ENCODE results near the gene EIF1AD.

GRCh38 chr11:66032957-66033735, 31.2 kb upstream of the EIF1AD start:
- TF ChIP-seq CTCF (IDR thresholded peaks at IDR 0.05; ENCODE audit: poor library complexity), result no peak
- TF ChIP-seq EZH2 (IDR thresholded peaks at IDR 0.05; ENCODE audit: borderline replicate concordance), result no peak
